Activated CD8-positive, alpha-beta memory T cell treated with anti-CD3 and anti-CD28 coated beads for 48 hours (primary cell): Measurements from ENCODE around the gene CLTRN.

ENCODE experiments used
- DNase-seq, 3 experiments: peaks; one replicate each; pipeline ENCODE4 v3.0.0-alpha.2; 2020; ENCODE audit warnings: low read depth in 2 of 3, low spot score in 2 of 3

Gene CLTRN

GRCh38 chrX:15579778-15580747, 84.5 kb downstream of the CLTRN start:
- no peak for DNase-seq
